ENCODE measurements around the gene PIGH.
"Not testable (repeated sequence)": the region's sequence is repeated elsewhere in the genome, so short reads cannot be mapped to it uniquely, and the experiment has no call there.

PIGH gene, protein sequence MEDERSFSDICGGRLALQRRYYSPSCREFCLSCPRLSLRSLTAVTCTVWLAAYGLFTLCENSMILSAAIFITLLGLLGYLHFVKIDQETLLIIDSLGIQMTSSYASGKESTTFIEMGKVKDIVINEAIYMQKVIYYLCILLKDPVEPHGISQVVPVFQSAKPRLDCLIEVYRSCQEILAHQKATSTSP

DNA sequence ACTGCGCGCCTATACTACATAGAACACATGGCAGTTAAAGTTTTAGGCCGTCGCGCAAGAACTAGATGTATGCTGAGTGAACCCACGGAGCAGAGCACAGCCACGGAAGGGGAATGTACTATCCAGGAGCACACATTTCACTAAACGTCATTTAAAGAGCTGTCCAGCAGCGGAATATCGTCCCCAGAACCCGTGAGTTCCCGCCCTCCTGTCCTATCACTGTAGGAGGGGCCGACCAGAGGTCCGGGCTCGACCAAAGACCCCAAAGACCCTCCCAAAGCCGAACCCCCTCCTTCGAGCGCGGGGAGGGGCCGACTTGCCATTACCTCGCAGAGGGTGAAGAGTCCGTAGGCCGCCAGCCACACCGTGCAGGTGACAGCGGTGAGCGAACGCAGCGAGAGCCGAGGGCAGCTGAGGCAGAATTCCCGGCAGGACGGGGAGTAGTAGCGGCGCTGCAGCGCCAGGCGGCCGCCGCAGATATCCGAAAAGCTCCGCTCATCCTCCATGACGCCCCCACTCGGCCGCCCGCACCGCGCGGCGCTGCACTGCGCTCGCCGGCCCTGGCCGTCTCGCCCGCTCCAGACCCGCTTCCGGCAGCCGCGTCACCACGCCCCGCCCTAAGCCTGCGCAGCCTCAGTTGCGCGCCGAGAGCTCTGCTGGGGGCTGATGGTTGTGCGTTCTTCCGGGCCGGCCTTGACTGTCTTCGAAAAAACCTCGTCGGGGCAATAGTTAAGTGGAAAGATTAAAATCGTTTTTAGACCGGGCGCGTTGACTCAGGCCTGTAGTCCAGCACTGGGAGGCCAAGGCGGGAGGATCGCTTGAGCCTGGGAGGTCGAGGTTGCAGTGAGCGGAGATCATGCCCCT is at the start of gene PIGH:
PIGH (minus strand) TSS at position 571 of the 864 bp plus-strand sequence; CDS start at position 506, 65 bp downstream.
- DNase-seq, result peak; percentile 70

DNA sequence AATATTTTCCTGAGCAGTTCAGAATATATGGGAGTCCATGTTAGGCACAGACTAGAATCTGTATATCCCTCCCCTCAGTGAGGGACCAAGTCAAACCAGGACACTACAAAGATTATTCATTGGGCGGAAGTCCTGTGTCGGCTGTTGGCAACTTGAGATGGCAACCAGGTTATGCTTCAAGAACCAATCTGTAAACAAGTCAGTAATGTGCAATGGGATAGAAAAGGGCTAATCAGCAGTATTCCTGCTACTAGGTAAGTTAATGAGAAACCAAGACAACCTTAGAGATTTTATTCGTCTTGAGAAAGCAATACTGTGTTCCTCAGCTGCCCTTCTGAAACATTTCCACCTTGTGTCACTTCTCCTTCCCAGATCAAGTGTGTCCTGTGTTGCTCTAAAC is 46.1 kb upstream of the PIGH start:
- DNase-seq, result no peak

DNA sequence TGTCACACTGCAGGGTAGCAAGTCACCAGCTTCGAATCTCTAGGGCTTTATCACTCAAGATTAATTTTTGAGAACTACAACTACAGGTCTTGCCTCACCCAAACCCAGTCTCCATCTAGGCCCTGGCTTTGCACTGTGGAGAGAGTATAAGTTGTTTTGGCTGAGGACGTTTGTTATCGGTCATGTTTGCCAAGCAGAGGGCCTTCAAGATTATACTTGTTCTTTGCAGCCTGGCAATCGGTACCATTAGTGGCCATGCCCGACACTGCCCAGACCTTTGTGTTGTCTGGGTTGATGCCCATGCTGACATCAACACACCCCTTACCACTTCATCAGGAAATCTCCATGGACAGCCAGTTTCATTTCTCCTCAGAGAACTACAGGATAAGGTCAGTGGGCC is 45.3 kb upstream of the PIGH start:
- no peak for DNase-seq

DNA sequence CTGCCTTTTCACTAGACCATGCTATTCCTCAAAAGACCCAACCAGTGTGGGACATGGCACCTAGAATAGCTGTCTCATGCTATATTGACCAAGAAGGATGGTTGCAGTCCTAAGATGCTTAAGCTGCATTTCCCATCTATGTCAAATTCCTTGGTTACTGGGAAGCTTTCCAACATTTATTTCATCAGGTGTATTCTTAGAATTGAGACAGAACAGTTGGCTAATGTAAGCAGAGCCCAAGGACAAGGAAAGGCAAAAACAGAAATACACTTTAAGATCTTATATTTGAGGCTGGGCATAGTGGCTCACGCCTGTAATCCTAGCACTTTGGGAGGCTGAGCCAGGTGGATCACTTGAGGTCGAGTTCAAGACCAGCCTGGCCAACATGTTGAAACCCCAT is 44.4 kb upstream of the PIGH start:
- DNase-seq, result no peak

DNA sequence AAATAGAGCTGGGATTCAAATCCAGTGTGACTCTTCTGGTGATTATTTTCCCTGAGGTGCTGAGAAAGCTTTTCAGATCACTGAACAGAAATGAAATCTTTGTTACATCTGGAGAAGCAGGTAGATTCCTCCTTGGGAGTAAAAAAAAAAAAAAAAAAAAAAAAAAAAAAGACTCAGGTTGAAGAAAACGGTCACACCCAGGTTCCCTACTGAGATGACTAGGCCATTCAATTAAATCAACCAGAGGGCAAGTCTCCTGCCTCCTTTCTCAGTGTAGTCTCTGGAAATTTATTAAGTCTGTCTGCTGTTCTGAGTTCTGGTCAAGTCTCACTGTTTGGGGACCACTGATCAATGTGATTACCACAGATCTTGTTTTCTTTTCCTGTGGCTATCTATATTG is 43.6 kb upstream of the PIGH start:
- DNase-seq, result no peak

DNA sequence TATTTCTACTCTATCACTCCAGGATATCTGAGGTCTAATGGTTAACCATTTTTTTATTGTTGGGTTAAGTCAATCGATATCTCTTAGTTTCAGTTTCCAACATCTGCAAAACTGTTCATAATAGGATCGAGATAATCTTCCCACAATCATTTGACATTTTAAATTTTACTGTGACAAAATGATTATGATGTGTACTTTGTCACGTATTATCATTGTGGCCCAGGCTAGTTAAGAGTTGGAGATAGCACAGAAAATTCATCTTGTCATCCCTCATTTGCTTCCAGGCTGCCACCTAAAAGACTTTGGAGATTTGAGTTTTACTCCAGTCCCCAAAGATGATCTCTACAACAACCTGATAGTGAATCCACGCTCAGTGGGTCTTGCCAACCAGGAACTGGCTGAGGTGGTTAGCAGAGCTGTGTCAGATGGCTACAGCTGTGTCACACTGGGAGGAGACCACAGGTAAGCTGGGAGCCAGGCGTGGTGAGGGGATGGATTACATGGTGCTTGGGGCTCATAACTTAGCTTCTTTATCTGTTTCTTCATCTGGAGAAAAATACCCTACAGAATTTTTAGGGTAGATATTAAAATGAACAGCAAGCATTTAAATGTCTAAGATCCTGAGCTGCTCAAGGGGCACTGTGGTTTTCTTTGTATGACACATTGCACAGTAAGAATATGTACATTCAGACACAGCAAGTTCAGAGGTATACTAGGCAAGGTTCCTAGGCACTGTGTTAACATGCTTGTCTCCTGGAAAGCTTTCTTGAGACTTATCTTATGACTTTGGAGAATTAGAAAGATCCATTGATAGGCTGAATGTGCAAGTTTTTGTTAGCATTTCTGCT is 42.1 kb upstream of the PIGH start:
- no peak for DNase-seq

- no peak for DNase-seq
Observed at GRCh38 chr14:67641480-67641879, 41.4 kb upstream of the PIGH start.

DNA sequence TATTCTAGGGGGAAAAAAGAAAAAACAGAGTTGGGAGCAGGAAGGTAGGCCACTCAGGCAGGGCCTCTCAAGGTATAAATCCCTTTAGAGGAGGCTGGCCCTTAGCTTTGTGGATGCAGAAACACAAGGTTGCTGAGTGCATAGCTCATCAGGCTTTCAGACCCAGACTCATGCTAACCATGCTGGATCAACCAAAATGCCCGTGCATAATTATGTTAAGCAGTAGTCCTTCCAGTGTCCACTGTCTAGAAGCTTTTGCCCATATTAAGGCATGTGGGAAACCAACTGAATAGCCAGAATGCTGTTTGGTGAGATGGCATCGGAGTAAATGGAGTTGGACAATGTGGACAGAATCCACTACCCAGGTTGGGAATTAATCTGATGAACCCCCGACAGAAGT is 38.6 kb upstream of the PIGH start:
- DNase-seq, result no peak

DNA sequence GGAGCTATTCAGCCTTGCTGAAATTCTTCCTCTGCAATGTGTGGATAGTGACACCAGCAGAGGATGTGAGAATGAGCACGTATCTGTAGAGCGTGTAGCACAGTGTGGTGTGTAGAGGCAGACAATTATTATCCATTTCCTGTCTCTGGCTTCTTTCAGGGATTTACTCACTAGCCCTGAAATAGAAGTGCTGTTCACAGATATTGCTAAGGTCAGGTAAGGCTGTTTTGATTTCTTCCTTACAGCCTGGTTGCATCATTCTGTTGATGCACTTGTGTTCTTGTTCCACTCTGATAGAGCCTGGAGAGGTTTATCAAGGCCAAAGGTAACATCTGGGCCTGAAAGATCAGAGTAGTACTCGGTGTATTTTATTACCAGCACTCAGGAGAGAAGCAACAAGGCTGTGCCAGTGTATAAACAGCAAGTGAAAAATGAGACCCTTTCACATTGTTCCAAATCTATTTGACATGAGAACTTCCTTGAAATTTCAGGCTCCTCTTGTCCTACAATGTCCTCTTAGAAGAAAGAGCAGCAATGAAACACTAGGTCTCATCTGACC is 36.4 kb upstream of the PIGH start:
- no peak for DNase-seq

GRCh38 chr14:67633451-67634147 is 33.5 kb upstream of the PIGH start:
- DNase-seq, result no peak

DNA sequence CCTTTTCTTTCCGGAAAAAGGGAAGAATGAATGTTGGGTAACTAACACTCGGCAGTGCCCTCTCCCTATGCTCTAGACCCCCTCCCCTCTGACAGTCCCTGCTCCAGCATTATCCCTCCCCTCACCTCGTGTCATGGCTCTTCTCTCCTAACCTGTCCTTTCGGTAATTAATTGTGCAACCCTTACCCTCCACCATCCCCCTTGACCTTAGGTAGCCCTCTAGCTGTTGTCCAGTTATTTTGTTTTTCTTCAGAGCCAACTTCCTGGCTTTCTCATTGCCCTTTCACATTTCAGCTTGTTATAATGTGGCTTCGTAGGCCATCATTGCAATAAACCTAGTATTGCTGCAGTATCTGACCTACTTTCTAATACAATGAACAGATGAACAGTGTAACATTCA is 30.9 kb upstream of the PIGH start:
- no peak for DNase-seq

GRCh38 chr14:67630186-67630585 is 30.1 kb upstream of the PIGH start:
- DNase-seq, result no peak

DNA sequence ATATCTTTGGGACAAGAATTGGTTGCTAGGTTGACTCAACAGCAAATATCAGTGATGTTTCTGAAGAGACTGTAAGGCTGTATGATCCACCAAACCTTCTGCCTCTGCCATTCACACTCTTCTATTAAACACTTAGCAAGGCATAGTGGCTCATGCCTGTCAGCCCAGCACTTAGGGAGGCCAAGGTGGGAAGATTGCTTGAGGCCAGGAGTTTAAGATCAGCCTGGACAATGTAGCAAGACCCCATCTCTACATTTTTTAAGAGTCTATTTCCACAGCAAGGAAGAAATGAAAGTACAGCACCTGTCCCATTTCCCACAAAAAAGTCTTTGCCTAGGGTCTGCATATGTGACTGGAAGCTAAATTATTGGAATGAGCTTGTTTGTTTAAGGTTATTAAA is 27.5 kb upstream of the PIGH start:
- no peak for DNase-seq

DNA sequence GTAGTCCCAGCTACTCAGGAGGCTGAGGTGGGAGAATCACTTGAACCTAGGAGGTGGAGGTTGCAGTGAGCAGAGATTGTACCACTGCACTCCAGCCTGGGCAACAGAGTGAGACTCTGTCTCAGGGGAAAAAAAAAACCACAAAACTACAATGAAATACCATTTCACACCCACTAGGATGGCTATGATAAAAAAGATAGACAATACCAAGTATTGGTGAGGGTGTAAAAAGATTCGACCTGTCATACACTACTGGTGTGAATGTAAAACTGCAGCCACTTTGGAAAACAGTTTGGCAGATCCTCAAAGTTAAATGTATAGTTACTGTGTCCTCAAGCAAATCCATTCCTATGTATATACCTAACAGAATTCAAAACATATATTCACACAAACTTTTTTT is 26.1 kb upstream of the PIGH start:
- not testable (repeated sequence) for DNase-seq

DNA sequence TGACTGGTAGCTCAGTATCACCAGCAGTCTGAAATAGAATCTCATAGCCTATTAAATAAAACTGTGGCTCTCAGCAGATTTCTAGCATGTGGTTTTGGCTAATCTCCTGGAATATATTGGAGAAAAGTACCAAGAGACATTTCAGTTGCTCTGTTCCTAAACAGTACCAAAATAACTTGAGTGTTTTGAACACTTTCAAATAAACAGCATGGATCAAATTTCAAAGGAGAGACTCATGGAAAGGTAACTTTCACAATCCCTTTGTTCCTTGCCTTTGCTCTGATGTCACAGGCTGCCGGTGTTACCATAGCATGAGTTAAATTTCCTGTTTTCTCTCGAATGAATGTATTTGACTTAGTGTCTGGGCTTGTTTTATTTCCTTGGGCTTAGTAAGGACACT is 23.0 kb upstream of the PIGH start:
- no peak for DNase-seq

DNA sequence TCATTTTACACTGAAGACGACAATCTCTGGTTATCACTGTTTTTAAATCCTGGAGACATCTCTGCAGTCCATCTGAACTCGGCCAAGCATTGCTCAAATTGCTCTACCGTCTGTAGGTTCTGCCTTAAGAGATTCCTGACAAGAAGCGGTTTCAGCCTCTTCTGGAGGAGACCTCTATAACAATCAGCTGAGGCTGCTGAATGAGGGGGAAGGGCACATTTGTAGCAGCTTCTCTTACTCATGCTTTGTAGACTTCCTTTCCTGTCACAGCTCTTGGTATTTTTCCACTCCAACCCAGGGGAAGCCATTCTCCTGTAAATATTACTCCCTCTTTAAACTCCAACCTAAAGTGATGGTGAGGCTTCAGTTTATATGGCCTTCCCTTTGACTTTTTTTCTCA is 22.6 kb upstream of the PIGH start:
- DNase-seq, result no peak

DNA sequence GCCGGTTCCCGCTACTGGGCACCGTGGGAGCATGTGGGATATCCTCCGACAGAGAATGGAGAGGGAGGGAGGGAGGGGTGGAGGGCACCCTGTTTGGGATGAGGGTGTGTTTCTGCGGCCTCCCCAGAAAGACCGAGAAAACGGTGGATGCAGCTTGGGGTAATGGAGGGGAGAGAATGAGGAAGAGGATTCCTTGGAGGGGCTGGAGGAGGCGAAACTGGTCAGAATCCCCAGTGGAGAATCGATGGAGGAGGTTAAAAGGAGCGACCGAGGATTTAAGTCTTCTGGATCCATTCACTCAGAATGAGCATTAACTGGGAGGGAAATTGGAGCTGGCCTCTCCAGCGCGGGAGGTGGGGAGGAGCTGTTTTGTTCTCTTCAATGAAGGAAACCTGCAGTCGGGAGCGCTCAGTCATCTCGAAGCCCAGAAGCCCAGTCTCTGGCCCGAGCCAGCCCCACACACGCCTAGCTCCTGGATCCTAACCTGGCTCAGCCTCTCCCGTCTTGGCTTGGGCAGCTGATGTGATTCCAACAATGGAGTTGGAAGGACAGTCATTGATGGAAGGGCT is 20.2 kb upstream of the PIGH start:
- DNase-seq, result no peak

GRCh38 chr14:67619446-67620216 is 19.6 kb upstream of the PIGH start, which contains the start of gene ARG2:
ARG2 (plus strand) TSS chr14:67619920; CDS start chr14:67619978, 58 bp downstream.
- DNase-seq, result peak; percentile 87

DNA sequence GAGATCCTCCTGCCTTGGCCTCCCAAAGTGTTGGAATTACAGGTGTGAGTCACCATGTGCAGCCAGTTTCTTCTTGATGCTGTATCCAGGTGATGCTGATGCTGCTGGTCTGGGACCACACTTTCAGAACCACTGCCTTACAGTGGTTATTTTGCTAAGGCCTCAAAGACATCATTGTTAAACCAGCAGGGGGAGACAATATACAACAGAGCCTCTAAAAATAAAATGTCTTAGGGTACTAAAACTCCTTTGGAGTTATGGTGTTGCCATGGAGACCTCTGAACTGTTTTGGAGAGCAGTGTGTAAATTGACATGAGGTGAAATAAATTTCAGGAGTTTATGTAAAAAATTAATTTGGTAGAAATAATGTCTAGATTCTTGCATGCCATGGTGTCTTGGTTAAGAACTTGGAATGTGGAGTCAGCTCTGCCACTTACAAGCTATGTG is 18.6 kb upstream of the PIGH start:
- DNase-seq, result no peak

DNA sequence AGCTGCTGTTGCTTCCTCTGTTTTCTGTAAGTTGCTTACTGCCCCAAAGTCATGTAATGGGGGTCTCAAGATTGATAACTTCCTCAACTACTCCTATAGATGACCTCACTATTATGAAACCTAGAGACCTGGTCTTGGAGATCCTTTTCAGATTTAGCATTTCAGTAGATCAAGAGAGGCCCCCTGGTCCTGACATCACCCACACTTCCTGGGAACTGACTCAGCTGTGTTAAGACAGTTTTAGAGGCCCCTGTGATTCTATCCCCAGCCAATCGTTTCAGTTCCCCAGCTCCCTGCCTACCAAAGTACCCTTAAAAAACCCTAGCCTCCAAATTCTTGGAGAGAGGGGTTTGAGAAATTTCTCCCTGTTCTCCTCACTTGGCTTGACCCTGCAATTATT is 10.4 kb upstream of the PIGH start:
- no peak for DNase-seq

GRCh38 chr14:67609642-67610310 is 9.7 kb upstream of the PIGH start:
- no peak for DNase-seq
